Neural cell (in vitro differentiated cells): ENCODE measurements around the gene RHCG. TPM values are rescaled to one million over a fixed set of nuclear protein-coding genes. Genes with fewer than 3 reads are reported as not detected.

Experiments
- H2AFZ ChIP-seq: fragments of 200-600, 300-800 bp; sonication (generic), shearing (Covaris generic); 2 replicates; pipeline ENCODE4 v1.6.0; 2014; ENCODE audit warnings: low read depth, mild to moderate bottlenecking, antibody characterized with exemption, low read length, moderate library complexity
- H3F3A ChIP-seq: fragments of 200-600 bp; shearing (Covaris generic); 2 replicates; pipeline ENCODE4 v1.6.1; 2016; ENCODE audit warnings: mild to moderate bottlenecking, moderate library complexity, mixed read lengths, antibody characterized with exemption, low read length; ENCODE audit not compliant: insufficient read depth, poor library complexity, severe bottlenecking
- H3K27ac ChIP-seq: fragments of 200-600, 300-800 bp; sonication (generic), shearing (Covaris generic); 2 replicates; pipeline ENCODE4 v1.5.1; 2014; ENCODE audit warnings: mild to moderate bottlenecking, low read length, moderate library complexity
- H3K27me3 ChIP-seq: fragments of 300-800, 200-600 bp; sonication (generic), shearing (Covaris generic); 2 replicates; pipeline ENCODE4 v1.6.0; 2014; ENCODE audit warnings: mild to moderate bottlenecking, low read depth, low read length, moderate library complexity; ENCODE audit not compliant: insufficient read depth
- H3K36me3 ChIP-seq: fragments of 300-800, 200-600 bp; sonication (generic), shearing (Covaris generic); 2 replicates; pipeline ENCODE4 v1.5.1; 2014; ENCODE audit warnings: mild to moderate bottlenecking, antibody characterized with exemption, low read length, moderate library complexity; ENCODE audit not compliant: insufficient read depth
- H3K4me2 ChIP-seq: fragments of 300-800, 200-600 bp; sonication (generic), shearing (Covaris generic); 2 replicates; pipeline ENCODE4 v1.6.0; 2014; ENCODE audit warnings: mild to moderate bottlenecking, low read length
- H3K4me3 ChIP-seq: fragments of 300-800, 200-600 bp; sonication (generic), shearing (Covaris generic); 2 replicates; pipeline ENCODE4 v1.5.1; 2014; ENCODE audit warnings: mild to moderate bottlenecking, low read length, moderate library complexity
- H3K79me2 ChIP-seq: fragments of 200-600 bp; shearing (Covaris generic); replicated peaks from 2 replicates; pipeline ENCODE4 v1.6.0; 2014; ENCODE audit warnings: mild to moderate bottlenecking, low read length, moderate library complexity; ENCODE audit not compliant: insufficient read depth
- H3K9ac ChIP-seq: fragments of 300-800, 200-600 bp; sonication (generic), shearing (Covaris generic); 2 replicates; pipeline ENCODE4 v1.6.1; 2016; ENCODE audit warnings: mild to moderate bottlenecking, low read length, mixed read lengths
- H3K9me2 ChIP-seq: fragments of 200-600 bp; shearing (Covaris generic); 2 replicates; pipeline ENCODE4 v1.6.1; 2016; ENCODE audit warnings: mild to moderate bottlenecking, low read length, mixed read lengths; ENCODE audit not compliant: insufficient read depth
- H3K9me3 ChIP-seq: fragments of 200-600, 300-800 bp; sonication (generic), shearing (Covaris generic); 2 replicates; pipeline ENCODE4 v1.6.1; 2016; ENCODE audit warnings: mild to moderate bottlenecking, mixed run types, low read length, moderate library complexity, mixed read lengths
- H4K20me1 ChIP-seq: fragments of 200-600 bp; shearing (Covaris generic); 2 replicates; pipeline ENCODE4 v1.6.1; 2016; ENCODE audit warnings: mild to moderate bottlenecking, mixed run types; ENCODE audit not compliant: insufficient read depth
- EP300 ChIP-seq: fragments of 450-650 bp; conservative IDR thresholded peaks from 2 replicates; pipeline ENCODE4 v1.6.1; 2014; ENCODE audit warnings: antibody characterized with exemption, mild to moderate bottlenecking, moderate library complexity; ENCODE audit not compliant: poor library complexity, severe bottlenecking
- EZH2 ChIP-seq: fragments of 200-600, 300-800 bp; shearing (Covaris generic), sonication (generic); IDR thresholded peaks from 2 replicates; pipeline ENCODE4 v1.6.1; 2014; ENCODE audit warnings: antibody characterized with exemption, low read length, borderline replicate concordance, mild to moderate bottlenecking; ENCODE audit not compliant: insufficient read depth, poor library complexity, severe bottlenecking
- MXI1 ChIP-seq: fragments of 450-650 bp; conservative IDR thresholded peaks from 2 replicates; pipeline ENCODE4 v1.6.1; 2014; ENCODE audit warnings: antibody characterized with exemption, mild to moderate bottlenecking; ENCODE audit not compliant: poor library complexity, severe bottlenecking
- POLR2AphosphoS5 ChIP-seq: IDR thresholded peaks from 2 replicates; pipeline ENCODE4 v1.6.1; 2012
- RAD21 ChIP-seq: fragments of 450-650 bp; conservative IDR thresholded peaks from 2 replicates; pipeline ENCODE4 v1.6.1; 2014; ENCODE audit warnings: antibody characterized with exemption, mild to moderate bottlenecking, moderate library complexity
- SMC3 ChIP-seq: fragments of 450-650 bp; conservative IDR thresholded peaks from 2 replicates; pipeline ENCODE4 v1.6.1; 2014; ENCODE audit warnings: antibody characterized with exemption, mild to moderate bottlenecking, moderate library complexity; ENCODE audit not compliant: poor library complexity
- TAF1 ChIP-seq: IDR thresholded peaks from 2 replicates; pipeline ENCODE4 v1.6.1; 2012; ENCODE audit warnings: low read depth
- polyA plus RNA-seq: library from polyadenylated mRNA; depleted of rRNA; stranded (reverse); fragments of >200 nt; gene quantifications from 2 replicates; pipeline ENCODE4 v1.2.3, GENCODE V29; 2014
- TF ChIP-seq, protein P1 (sequence below): fragments of 450-650 bp; IDR thresholded peaks from 2 replicates; pipeline ENCODE4 v1.5.1; 2014; ENCODE audit warnings: antibody characterized with exemption, mild to moderate bottlenecking, moderate library complexity; ENCODE audit not compliant: poor library complexity, severe bottlenecking
- TF ChIP-seq, protein P2 (sequence below): IDR thresholded peaks from 2 replicates; pipeline ENCODE4 v1.6.1; 2012; ENCODE audit warnings: borderline replicate concordance

The RHCG gene
- polyA plus RNA-seq, 1 donor from 2014 or later, result 0.32 TPM

DNA sequence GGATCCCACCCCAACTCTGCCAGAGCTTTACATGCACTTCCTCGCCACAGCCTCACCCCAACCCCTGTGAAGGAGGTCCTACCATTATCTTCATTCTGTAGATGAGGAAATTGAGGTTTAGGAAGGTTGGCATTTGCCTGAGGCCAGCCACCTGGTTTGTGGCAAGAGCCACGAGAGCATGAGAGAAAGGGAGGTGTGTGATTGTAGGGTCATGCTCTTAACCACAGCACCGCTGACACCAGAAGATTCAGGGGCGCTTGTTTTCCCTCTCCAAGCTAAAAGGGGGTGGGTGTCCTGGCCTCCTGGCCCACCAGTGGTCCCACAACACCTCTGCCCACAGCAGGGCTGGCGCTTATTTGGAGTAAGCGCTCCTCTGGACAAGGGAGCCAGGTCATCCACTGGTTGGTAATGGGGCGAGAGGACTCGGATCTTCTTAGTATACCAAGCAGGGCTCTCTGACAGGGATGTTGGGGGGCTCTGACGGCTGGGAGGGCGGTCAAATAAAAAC, 691 bp downstream of the RHCG start:
- H3K36me3 ChIP-seq, result no peaks in the 10 kb centered on the region

DNA sequence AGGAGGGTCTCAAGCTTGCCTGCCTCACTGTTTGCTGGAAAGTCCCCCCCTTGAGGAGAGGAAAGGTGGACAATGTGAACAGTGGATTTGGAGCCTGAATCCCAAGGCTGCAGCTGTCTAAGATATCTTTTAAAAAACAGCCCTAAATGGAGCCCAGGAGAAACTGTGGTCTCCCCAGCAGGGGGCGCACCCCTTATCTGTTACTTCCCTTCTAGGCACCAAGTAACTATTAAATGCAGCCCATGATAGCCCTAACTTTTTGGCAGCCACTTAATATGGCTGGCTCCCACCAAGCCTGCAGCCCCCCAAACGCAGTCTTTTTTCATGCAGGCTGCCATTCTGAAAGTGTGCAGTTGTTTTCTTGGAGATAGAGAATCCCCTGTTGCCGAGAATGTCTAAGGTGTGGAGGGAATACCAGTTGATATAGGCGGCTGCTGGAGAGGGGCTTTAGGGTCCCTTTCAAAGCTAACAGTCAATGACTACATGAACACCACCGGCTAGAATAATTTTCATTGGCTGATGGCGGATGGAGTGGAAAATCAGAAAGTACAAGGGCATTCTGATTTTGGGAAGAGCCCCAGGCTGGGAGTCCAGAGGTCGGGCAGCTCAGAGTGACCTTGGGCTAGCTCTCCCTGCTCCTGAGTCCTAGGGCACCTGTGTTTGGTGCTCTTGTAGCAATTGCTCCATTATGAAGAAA, 1.3 kb downstream of the RHCG start:
- no peak overlapping the region for H3K9ac ChIP-seq

More for the DNA sequence above, 691 bp downstream of the RHCG start:
- Histone ChIP-seq H3K4me2 (no peak overlapping the region), H3F3A (no peaks in the 10 kb centered on the region), H3K9me3 (no peaks in the 10 kb centered on the region), H3K9ac (no peak overlapping the region), H3K9me2 (no peaks in the 10 kb centered on the region), H2AFZ (no peak overlapping the region), H3K4me3 (no peak overlapping the region), H3K79me2 (no peaks in the 10 kb centered on the region), H3K27me3 (peaks cover 31% of the 10 kb centered on the region), H3K27ac (no peak overlapping the region), H4K20me1 (no peaks in the 10 kb centered on the region)
- TF ChIP-seq RAD21 (no peak), SMC3 (no peak)
- TF ChIP-seq, protein P1, sequence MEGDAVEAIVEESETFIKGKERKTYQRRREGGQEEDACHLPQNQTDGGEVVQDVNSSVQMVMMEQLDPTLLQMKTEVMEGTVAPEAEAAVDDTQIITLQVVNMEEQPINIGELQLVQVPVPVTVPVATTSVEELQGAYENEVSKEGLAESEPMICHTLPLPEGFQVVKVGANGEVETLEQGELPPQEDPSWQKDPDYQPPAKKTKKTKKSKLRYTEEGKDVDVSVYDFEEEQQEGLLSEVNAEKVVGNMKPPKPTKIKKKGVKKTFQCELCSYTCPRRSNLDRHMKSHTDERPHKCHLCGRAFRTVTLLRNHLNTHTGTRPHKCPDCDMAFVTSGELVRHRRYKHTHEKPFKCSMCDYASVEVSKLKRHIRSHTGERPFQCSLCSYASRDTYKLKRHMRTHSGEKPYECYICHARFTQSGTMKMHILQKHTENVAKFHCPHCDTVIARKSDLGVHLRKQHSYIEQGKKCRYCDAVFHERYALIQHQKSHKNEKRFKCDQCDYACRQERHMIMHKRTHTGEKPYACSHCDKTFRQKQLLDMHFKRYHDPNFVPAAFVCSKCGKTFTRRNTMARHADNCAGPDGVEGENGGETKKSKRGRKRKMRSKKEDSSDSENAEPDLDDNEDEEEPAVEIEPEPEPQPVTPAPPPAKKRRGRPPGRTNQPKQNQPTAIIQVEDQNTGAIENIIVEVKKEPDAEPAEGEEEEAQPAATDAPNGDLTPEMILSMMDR, result no peak
- TF ChIP-seq, protein P2, sequence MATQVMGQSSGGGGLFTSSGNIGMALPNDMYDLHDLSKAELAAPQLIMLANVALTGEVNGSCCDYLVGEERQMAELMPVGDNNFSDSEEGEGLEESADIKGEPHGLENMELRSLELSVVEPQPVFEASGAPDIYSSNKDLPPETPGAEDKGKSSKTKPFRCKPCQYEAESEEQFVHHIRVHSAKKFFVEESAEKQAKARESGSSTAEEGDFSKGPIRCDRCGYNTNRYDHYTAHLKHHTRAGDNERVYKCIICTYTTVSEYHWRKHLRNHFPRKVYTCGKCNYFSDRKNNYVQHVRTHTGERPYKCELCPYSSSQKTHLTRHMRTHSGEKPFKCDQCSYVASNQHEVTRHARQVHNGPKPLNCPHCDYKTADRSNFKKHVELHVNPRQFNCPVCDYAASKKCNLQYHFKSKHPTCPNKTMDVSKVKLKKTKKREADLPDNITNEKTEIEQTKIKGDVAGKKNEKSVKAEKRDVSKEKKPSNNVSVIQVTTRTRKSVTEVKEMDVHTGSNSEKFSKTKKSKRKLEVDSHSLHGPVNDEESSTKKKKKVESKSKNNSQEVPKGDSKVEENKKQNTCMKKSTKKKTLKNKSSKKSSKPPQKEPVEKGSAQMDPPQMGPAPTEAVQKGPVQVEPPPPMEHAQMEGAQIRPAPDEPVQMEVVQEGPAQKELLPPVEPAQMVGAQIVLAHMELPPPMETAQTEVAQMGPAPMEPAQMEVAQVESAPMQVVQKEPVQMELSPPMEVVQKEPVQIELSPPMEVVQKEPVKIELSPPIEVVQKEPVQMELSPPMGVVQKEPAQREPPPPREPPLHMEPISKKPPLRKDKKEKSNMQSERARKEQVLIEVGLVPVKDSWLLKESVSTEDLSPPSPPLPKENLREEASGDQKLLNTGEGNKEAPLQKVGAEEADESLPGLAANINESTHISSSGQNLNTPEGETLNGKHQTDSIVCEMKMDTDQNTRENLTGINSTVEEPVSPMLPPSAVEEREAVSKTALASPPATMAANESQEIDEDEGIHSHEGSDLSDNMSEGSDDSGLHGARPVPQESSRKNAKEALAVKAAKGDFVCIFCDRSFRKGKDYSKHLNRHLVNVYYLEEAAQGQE, result no peak

DNA sequence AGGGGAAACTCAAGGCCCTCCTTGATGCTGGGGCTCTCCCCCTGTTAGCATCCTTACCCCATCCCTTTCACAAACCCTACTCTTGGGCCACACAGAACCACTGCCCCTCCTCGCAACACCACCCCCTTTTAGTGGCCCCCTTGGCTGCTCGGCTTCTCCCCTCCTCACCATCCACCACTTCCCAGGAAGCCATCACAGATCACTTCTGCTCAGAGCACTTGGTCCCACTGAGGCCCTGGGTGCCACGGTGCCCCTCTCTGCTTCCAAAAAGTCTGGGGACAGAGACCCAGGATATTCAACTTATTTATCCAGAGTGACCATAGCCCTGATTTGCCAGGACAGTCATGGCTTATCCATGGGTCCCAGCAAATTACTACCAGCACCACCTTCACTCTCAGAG, 2.4 kb downstream of the RHCG start:
- H3K9me3 ChIP-seq, result no peaks in the 10 kb centered on the region
- H3K9ac ChIP-seq, result no peak overlapping the region
- H3K36me3 ChIP-seq, result no peaks in the 10 kb centered on the region
- H2AFZ ChIP-seq, result no peak overlapping the region
- H3K27me3 ChIP-seq, result peaks cover 31% of the 10 kb centered on the region
- H3K79me2 ChIP-seq, result no peaks in the 10 kb centered on the region
- H3K4me2 ChIP-seq, result no peak overlapping the region
- H3K9me2 ChIP-seq, result no peaks in the 10 kb centered on the region
- H3K27ac ChIP-seq, result no peak overlapping the region
- no peaks in the 10 kb centered on the region for H3F3A ChIP-seq
- H3K4me3 ChIP-seq, result no peak overlapping the region
- TF ChIP-seq POLR2AphosphoS5 (no peak), MXI1 (no peak), EP300 (no peak), TAF1 (no peak), RAD21 (no peak), SMC3 (no peak), EZH2 (no peak)
- TF ChIP-seq, protein P1, result no peak
- TF ChIP-seq, protein P2, result no peak
- H4K20me1 ChIP-seq, result no peaks in the 10 kb centered on the region

More for the DNA sequence above, 1.3 kb downstream of the RHCG start:
- Histone ChIP-seq H3K9me2 (no peaks in the 10 kb centered on the region), H3K27me3 (peaks cover 31% of the 10 kb centered on the region), H3K27ac (no peak overlapping the region), H3K4me3 (no peak overlapping the region), H3K4me2 (no peak overlapping the region), H3F3A (no peaks in the 10 kb centered on the region), H3K9me3 (no peaks in the 10 kb centered on the region), H3K79me2 (no peaks in the 10 kb centered on the region), H4K20me1 (no peaks in the 10 kb centered on the region), H2AFZ (no peak overlapping the region), H3K36me3 (no peaks in the 10 kb centered on the region)
- TF ChIP-seq POLR2AphosphoS5 (no peak), TAF1 (no peak), EP300 (no peak)
